NCI-H146 treated with DMSO at 0.1 percent for 48 hours (cell line): ENCODE measurements around the gene TRNP1.
"Not testable (repeated sequence)": the region's sequence is repeated elsewhere in the genome, so short reads cannot be mapped to it uniquely, and the experiment has no call there.

Source experiments
- DNase-seq: peaks from one replicate; lab custom pipeline; 2025; ENCODE audit not compliant: unreplicated experiment; lab: John Stamatoyannopoulos, UW

The TRNP1 gene

GRCh38 chr1:26993237-26994019, at the start of gene TRNP1:
TRNP1 (plus strand) TSS chr1:26993692; CDS start chr1:26993787, 95 bp downstream.
- peak; percentile 63 for DNase-seq

- no peak for DNase-seq
Observed at GRCh38 chr1:26945138-26945537, 48.4 kb upstream of the TRNP1 start.

GRCh38 chr1:26945728-26946127, 47.8 kb upstream of the TRNP1 start:
- no peak for DNase-seq

- no peak for DNase-seq
Observed at GRCh38 chr1:26946270-26946669, 47.2 kb upstream of the TRNP1 start.

GRCh38 chr1:26948725-26949057, 44.8 kb upstream of the TRNP1 start:
- DNase-seq = not testable (repeated sequence)

- no peak for DNase-seq
Observed at GRCh38 chr1:26949266-26949925, 44.1 kb upstream of the TRNP1 start.

GRCh38 chr1:26949926-26950319, 43.6 kb upstream of the TRNP1 start:
- DNase-seq = no peak

GRCh38 chr1:26950602-26951001, 42.9 kb upstream of the TRNP1 start:
- no peak for DNase-seq

- DNase-seq = no peak
Observed at GRCh38 chr1:26951216-26951615, 42.3 kb upstream of the TRNP1 start.

- no peak for DNase-seq
Observed at GRCh38 chr1:26951821-26952497, 41.5 kb upstream of the TRNP1 start.

- no peak for DNase-seq
Observed at GRCh38 chr1:26953374-26953773, 40.1 kb upstream of the TRNP1 start.

GRCh38 chr1:26956321-26956720, 37.2 kb upstream of the TRNP1 start:
- no peak for DNase-seq

GRCh38 chr1:26957306-26957705, 36.2 kb upstream of the TRNP1 start:
- DNase-seq = no peak

- DNase-seq = no peak
Observed at GRCh38 chr1:26959270-26959669, 34.2 kb upstream of the TRNP1 start.

GRCh38 chr1:26959722-26960624, 33.5 kb upstream of the TRNP1 start, which contains the start of gene KDF1:
KDF1 (minus strand) TSS chr1:26960468; CDS start chr1:26952380, 8,088 bp downstream.
- peak; percentile 56 for DNase-seq

GRCh38 chr1:26960625-26960966, 32.9 kb upstream of the TRNP1 start:
- no peak for DNase-seq

- DNase-seq = no peak
Observed at GRCh38 chr1:26961826-26962225, 31.7 kb upstream of the TRNP1 start.

- DNase-seq = no peak
Observed at GRCh38 chr1:26965213-26965612, 28.3 kb upstream of the TRNP1 start.

- DNase-seq = no peak
Observed at GRCh38 chr1:26965628-26966027, 27.9 kb upstream of the TRNP1 start.

- DNase-seq = no peak
Observed at GRCh38 chr1:26970810-26971209, 22.7 kb upstream of the TRNP1 start.

- DNase-seq = no peak
Observed at GRCh38 chr1:26971590-26971989, 21.9 kb upstream of the TRNP1 start.
